Transverse colon (tissue), 4 donors: ENCODE measurements around the gene TPRX2.

Source experiments
- EP300 ChIP-seq: sonication (generic); formaldehyde crosslinking; IDR thresholded peaks from one replicate; pipeline ENCODE4 v1.6.1; 2017; ENCODE audit warnings: antibody characterized with exemption, low read depth
- POLR2A ChIP-seq: fragments of 450-650 bp; IDR thresholded peaks from one replicate; pipeline ENCODE4 v1.6.1; 2016; ENCODE audit warnings: antibody characterized with exemption, mild to moderate bottlenecking, moderate library complexity
- POLR2AphosphoS5 ChIP-seq, 3 donors: sonication (generic); formaldehyde crosslinking; IDR thresholded peaks; one replicate each; pipeline ENCODE4 v1.6.1; 2016; ENCODE audit warnings: antibody characterized with exemption in 3 of 3
- TF ChIP-seq, protein P1 (sequence below), 5 experiments: fragments of 200-600 bp in 3 of 5; fragments of 450-650 bp in 2 of 5; sonication (generic) in 3 of 5; IDR thresholded peaks; 1 replicate in 2 of 5; 2 replicates in 3 of 5; pipeline ENCODE4 v1.5.1; 2016 to 2017; ENCODE audit warnings: antibody characterized with exemption in 5 of 5, inconsistent platforms in 3 of 5, mild to moderate bottlenecking in 2 of 5, moderate library complexity in 1 of 5

DNA sequence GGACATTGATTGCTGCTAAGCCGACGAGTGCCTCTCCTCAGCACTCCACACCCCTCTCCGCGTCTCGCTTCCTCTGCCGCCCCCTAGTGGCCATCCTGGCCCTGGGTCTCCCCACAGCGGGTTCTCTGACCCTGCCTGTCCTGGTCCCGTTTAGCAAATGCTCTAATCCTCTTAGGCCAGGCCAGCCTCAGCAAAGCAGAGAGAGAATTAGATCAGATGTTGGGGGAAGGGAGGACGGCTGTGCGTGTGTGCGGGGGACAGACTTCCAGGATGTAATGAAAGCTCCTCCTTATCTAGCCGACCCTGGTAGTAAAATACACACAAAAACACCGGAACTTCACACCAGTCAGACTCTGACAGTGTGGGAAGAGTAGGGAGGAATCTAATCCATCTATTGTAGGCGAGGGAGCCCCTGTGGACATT is 4.5 kb downstream of the TPRX2 start:
- TF ChIP-seq, protein P1, sequence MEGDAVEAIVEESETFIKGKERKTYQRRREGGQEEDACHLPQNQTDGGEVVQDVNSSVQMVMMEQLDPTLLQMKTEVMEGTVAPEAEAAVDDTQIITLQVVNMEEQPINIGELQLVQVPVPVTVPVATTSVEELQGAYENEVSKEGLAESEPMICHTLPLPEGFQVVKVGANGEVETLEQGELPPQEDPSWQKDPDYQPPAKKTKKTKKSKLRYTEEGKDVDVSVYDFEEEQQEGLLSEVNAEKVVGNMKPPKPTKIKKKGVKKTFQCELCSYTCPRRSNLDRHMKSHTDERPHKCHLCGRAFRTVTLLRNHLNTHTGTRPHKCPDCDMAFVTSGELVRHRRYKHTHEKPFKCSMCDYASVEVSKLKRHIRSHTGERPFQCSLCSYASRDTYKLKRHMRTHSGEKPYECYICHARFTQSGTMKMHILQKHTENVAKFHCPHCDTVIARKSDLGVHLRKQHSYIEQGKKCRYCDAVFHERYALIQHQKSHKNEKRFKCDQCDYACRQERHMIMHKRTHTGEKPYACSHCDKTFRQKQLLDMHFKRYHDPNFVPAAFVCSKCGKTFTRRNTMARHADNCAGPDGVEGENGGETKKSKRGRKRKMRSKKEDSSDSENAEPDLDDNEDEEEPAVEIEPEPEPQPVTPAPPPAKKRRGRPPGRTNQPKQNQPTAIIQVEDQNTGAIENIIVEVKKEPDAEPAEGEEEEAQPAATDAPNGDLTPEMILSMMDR (IDR thresholded peaks at IDR 0.05), result peak; percentile 70 to 96 (median 94)
- no peak for TF ChIP-seq EP300
- no peak for TF ChIP-seq POLR2A
- no peak for TF ChIP-seq POLR2AphosphoS5 (IDR thresholded peaks at IDR 0.05)
